Osteocyte (in vitro differentiated cells): ENCODE measurements around the gene CLRN1. TPM values are rescaled to one million over a fixed set of nuclear protein-coding genes. Genes with fewer than 3 reads are reported as not detected.

ENCODE experiments used
- DNase-seq: peaks from one replicate; pipeline ENCODE4 v3.0.0; 2021; ENCODE audit warnings: mixed read lengths; ENCODE audit not compliant: unreplicated experiment; ENCODE audit errors: extremely low spot score
- H3K27ac Mint-ChIP-seq: one replicate; pipeline ENCODE4 v1.8.0; 2021; ENCODE audit warnings: mild to moderate bottlenecking, mixed read lengths; ENCODE audit not compliant: unreplicated experiment
- H3K27me3 Mint-ChIP-seq: one replicate; pipeline ENCODE4 v1.8.0; 2021; ENCODE audit warnings: mixed read lengths; ENCODE audit not compliant: unreplicated experiment
- H3K36me3 Mint-ChIP-seq: one replicate; pipeline ENCODE4 v1.8.0; 2021; ENCODE audit warnings: mixed read lengths; ENCODE audit not compliant: unreplicated experiment
- H3K4me1 Mint-ChIP-seq: one replicate; pipeline ENCODE4 v1.8.0; 2021; ENCODE audit warnings: mixed read lengths; ENCODE audit not compliant: unreplicated experiment
- H3K4me3 Mint-ChIP-seq: one replicate; pipeline ENCODE4 v1.8.0; 2021; ENCODE audit warnings: mild to moderate bottlenecking, moderate library complexity, mixed read lengths; ENCODE audit not compliant: unreplicated experiment
- H3K9me3 Mint-ChIP-seq: one replicate; pipeline ENCODE4 v1.8.0; 2021; ENCODE audit warnings: mixed read lengths; ENCODE audit not compliant: unreplicated experiment
- total RNA-seq: library from RNA; stranded (reverse); gene quantifications from 2 replicates; pipeline ENCODE4 v1.2.1, GENCODE V29; 2021
- TF ChIP-seq, protein P1 (sequence below): fragments of 200-600 bp; sonication (generic); IDR thresholded peaks from 2 replicates; pipeline ENCODE4 v1.5.0; 2021; ENCODE audit warnings: antibody characterized with exemption, mild to moderate bottlenecking, moderate library complexity

Gene CLRN1
- total RNA-seq, 1 donor from 2014 or later, result not detected

DNA sequence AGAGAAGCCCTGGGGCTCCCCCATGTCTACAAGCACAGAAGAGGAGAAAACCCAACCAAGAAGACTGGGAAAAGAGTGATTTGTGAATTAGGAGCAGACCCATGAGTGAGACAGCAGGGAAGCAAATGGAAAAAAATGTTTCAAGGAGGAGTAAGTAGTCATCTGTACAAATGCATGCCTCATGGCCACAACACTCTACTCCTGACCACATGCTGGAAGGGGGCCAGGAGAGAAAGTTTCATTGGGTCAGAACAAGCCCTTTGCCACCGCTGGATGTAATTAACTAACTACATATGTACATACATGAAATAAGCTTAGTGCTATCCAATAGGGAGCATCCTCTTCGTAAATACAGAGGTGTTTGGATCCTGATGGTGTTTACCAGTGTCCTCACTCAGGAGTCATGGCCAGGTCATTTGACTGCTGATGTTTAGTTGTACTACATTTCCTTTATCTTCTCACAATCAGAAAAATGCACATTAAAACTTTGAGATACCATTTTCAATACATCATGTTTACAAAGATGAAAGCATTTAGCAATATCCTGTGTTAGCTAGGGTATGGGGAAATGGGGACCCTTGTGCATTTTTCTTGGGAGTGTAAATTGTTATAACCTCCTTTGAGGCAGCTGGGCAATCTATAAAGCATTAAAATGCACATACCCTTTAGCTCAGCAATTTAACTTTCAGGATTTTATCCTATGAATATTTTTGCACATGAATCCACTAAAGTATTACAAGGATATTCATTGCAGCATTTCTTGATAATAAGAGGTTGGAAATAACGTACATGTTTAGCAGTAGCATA, 27.1 kb downstream of the CLRN1 start:
- Mint-ChIP-seq H3K9me3 (no peaks in the 10 kb centered on the region), H3K4me3 (no peak overlapping the region), H3K27me3 (peaks cover 64% of the 10 kb centered on the region), H3K36me3 (no peaks in the 10 kb centered on the region), H3K4me1 (no peaks in the 10 kb centered on the region), H3K27ac (no peak overlapping the region)
- TF ChIP-seq, protein P1, sequence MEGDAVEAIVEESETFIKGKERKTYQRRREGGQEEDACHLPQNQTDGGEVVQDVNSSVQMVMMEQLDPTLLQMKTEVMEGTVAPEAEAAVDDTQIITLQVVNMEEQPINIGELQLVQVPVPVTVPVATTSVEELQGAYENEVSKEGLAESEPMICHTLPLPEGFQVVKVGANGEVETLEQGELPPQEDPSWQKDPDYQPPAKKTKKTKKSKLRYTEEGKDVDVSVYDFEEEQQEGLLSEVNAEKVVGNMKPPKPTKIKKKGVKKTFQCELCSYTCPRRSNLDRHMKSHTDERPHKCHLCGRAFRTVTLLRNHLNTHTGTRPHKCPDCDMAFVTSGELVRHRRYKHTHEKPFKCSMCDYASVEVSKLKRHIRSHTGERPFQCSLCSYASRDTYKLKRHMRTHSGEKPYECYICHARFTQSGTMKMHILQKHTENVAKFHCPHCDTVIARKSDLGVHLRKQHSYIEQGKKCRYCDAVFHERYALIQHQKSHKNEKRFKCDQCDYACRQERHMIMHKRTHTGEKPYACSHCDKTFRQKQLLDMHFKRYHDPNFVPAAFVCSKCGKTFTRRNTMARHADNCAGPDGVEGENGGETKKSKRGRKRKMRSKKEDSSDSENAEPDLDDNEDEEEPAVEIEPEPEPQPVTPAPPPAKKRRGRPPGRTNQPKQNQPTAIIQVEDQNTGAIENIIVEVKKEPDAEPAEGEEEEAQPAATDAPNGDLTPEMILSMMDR, result no peak
- no peak for DNase-seq

DNA sequence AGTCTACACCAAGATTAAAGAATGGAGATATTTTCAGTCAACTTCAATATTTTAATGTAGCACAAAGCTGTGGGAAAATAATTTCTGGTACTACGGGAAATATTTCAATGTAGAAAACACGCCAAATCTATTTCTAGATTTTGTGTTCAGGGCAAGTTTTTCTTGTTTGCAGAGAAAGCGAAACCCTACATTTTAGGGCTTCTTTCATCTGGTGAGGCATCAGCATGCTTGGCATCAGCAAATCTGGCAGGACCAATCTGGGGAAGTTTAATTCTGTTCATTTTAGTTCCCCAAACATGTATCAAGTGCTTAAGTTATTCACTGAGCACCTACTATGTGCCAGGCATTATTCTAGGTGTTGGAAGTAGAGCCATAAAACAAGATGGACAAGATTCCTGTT, 30.3 kb downstream of the CLRN1 start:
- H3K27ac Mint-ChIP-seq, result no peak overlapping the region
- no peaks in the 10 kb centered on the region for H3K9me3 Mint-ChIP-seq
- peaks cover 66% of the 10 kb centered on the region for H3K27me3 Mint-ChIP-seq
- no peak for DNase-seq
- H3K36me3 Mint-ChIP-seq, result no peaks in the 10 kb centered on the region
- TF ChIP-seq, protein P1, result no peak
- H3K4me3 Mint-ChIP-seq, result no peak overlapping the region
- no peaks in the 10 kb centered on the region for H3K4me1 Mint-ChIP-seq

DNA sequence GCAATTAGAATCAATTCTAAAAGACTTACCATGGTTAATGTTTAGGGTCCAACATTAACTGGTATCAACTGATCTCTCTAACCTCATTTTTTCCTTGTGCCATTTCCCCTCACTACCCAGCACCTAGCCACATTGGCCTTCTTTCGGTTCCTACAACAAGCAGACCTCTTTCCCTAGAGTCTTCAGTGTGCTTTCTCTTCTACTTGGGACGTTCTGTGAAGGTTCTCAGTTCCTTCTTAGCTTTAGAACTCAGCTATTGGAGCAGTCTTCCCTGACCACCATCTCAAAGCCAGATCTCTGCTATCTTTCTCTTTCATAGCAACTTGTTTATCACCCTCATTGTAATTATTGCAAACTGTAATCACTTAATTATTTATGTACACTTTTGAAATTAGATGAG, 35.8 kb downstream of the CLRN1 start:
- Mint-ChIP-seq H3K4me1 (no peaks in the 10 kb centered on the region), H3K9me3 (no peaks in the 10 kb centered on the region), H3K27ac (no peak overlapping the region), H3K4me3 (no peak overlapping the region), H3K36me3 (no peaks in the 10 kb centered on the region), H3K27me3 (peaks cover 76% of the 10 kb centered on the region)
- DNase-seq, result no peak
- TF ChIP-seq, protein P1, result no peak

DNA sequence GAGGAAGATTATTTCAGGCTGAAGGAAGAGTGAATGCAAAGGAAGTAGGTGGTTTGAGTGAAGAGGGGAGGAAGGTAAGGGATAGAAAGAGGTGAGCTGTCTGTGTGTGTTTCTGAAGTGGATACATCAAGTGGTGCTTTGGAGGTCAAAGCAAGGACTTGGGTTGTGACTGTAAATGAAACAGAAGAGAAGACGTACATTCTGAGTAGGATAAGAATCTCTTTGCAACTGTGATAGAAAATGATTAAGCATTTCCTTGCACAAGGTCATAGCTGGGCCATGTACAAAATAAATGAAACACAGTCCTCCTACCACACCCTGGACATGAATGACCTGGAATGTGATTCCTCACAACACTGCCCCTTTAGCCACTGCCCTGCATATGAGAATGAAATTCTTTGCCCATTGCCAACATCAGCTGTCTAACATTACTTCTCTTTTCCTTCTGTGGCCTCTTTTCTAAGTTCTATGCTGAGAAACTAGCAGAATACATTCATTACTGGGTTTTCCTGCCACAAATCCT, 39.0 kb downstream of the CLRN1 start:
- Mint-ChIP-seq H3K27ac (no peak overlapping the region), H3K27me3 (peaks cover 80% of the 10 kb centered on the region), H3K4me3 (no peak overlapping the region), H3K4me1 (no peaks in the 10 kb centered on the region), H3K9me3 (no peaks in the 10 kb centered on the region), H3K36me3 (no peaks in the 10 kb centered on the region)
- DNase-seq, result no peak
- TF ChIP-seq, protein P1, result no peak

DNA sequence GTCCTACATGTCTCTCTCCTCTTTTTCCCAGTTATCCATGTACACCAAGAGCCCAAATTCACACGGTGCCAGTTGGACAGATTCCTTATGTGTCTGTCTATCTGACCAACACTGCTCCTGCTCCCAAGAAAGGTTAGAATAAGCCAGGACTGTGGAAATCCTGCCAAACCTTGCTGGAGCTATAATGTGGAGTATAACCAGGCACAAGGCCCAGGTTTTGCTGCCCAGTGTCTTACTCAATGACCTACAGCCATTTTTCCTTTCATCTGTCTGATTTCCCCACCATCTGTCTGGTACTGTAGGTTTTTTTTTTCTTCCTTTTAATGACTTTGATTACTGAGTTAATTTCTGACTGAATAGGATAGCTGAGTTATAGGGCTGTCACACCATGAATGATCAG, 40.8 kb downstream of the CLRN1 start:
- peaks cover 73% of the 10 kb centered on the region for H3K27me3 Mint-ChIP-seq
- no peaks in the 10 kb centered on the region for H3K36me3 Mint-ChIP-seq
- no peak for DNase-seq
- no peak overlapping the region for H3K27ac Mint-ChIP-seq
- no peak overlapping the region for H3K4me3 Mint-ChIP-seq
- TF ChIP-seq, protein P1, result no peak
- no peaks in the 10 kb centered on the region for H3K4me1 Mint-ChIP-seq
- no peaks in the 10 kb centered on the region for H3K9me3 Mint-ChIP-seq
